ENCODE measurements around the gene DNAH2.

DNAH2 gene

GRCh38 chr17:7843536-7844291 lies 126.2 kb downstream of the DNAH2 start:
- 0 to 1% methylated on average over 52 to 60 of the region's 61 CpGs for WGBS, 2 experiments
- no peaks in the 10 kb centered on the region for H3K27me3 ChIP-seq (ENCODE audit: control insufficient read depth, insufficient read depth, low read length, poor library complexity, severe bottlenecking)
- H3K4me3 ChIP-seq (ENCODE audit: insufficient read depth, low read depth, low read length) = peak overlapping the region; percentile 77
- no peaks in the 10 kb centered on the region for H3K9me3 ChIP-seq (ENCODE audit: control insufficient read depth, low read length)
- peak overlapping the region; percentile 82 for H3K27ac ChIP-seq (ENCODE audit: insufficient read depth, low read depth, low read length, poor library complexity, severe bottlenecking)
- peaks cover 30% of the 10 kb centered on the region for H3K4me1 ChIP-seq (ENCODE audit: control insufficient read depth, insufficient read depth, low read length)
- peaks cover 29% of the 10 kb centered on the region for H3K36me3 ChIP-seq (ENCODE audit: control insufficient read depth, insufficient read depth, low read length)

GRCh38 chr17:7844292-7845154 lies 127.0 kb downstream of the DNAH2 start:
- peak overlapping the region; percentile 77 for H3K4me3 ChIP-seq (ENCODE audit: insufficient read depth, low read depth, low read length)
- WGBS, 2 experiments = 0 to 1% methylated on average over 71 of the region's 71 CpGs
- peaks cover 37% of the 10 kb centered on the region for H3K36me3 ChIP-seq (ENCODE audit: control insufficient read depth, insufficient read depth, low read length)
- H3K9me3 ChIP-seq (ENCODE audit: control insufficient read depth, low read length) = no peaks in the 10 kb centered on the region
- H3K27me3 ChIP-seq (ENCODE audit: control insufficient read depth, insufficient read depth, low read length, poor library complexity, severe bottlenecking) = no peaks in the 10 kb centered on the region
- H3K27ac ChIP-seq (ENCODE audit: insufficient read depth, low read depth, low read length, poor library complexity, severe bottlenecking) = peak overlapping the region; percentile 64
- H3K4me1 ChIP-seq (ENCODE audit: control insufficient read depth, insufficient read depth, low read length) = peaks cover 21% of the 10 kb centered on the region

GRCh38 chr17:7845359-7846062 lies 128.0 kb downstream of the DNAH2 start:
- 90 to 92% methylated on average over 15 of the region's 15 CpGs for WGBS, 2 experiments
- Histone ChIP-seq H3K4me3 (ENCODE audit: insufficient read depth, low read depth, low read length) (peak overlapping the region; percentile 77), H3K27ac (ENCODE audit: insufficient read depth, low read depth, low read length, poor library complexity, severe bottlenecking) (no peak overlapping the region), H3K9me3 (ENCODE audit: control insufficient read depth, low read length) (no peaks in the 10 kb centered on the region), H3K4me1 (ENCODE audit: control insufficient read depth, insufficient read depth, low read length) (peaks cover 12% of the 10 kb centered on the region), H3K36me3 (ENCODE audit: control insufficient read depth, insufficient read depth, low read length) (peaks cover 45% of the 10 kb centered on the region), H3K27me3 (ENCODE audit: control insufficient read depth, insufficient read depth, low read length, poor library complexity, severe bottlenecking) (no peaks in the 10 kb centered on the region)

- H3K27me3 ChIP-seq (ENCODE audit: control insufficient read depth, insufficient read depth, low read length, poor library complexity, severe bottlenecking) = no peaks in the 10 kb centered on the region
- no peaks in the 10 kb centered on the region for H3K9me3 ChIP-seq (ENCODE audit: control insufficient read depth, low read length)
- H3K27ac ChIP-seq (ENCODE audit: insufficient read depth, low read depth, low read length, poor library complexity, severe bottlenecking) = no peak overlapping the region
- 94 to 95% methylated on average over 22 of the region's 22 CpGs for WGBS, 2 experiments
- H3K4me1 ChIP-seq (ENCODE audit: control insufficient read depth, insufficient read depth, low read length) = peaks cover 5% of the 10 kb centered on the region
- no peak overlapping the region for H3K4me3 ChIP-seq (ENCODE audit: insufficient read depth, low read depth, low read length)
- peaks cover 41% of the 10 kb centered on the region for H3K36me3 ChIP-seq (ENCODE audit: control insufficient read depth, insufficient read depth, low read length)
These were observed 128.7 kb downstream of the DNAH2 start for GRCh38 chr17:7846063-7846735.

GRCh38 chr17:7846765-7847661 lies 129.5 kb downstream of the DNAH2 start:
- Histone ChIP-seq H3K36me3 (ENCODE audit: control insufficient read depth, insufficient read depth, low read length) (peaks cover 42% of the 10 kb centered on the region), H3K27ac (ENCODE audit: insufficient read depth, low read depth, low read length, poor library complexity, severe bottlenecking) (no peak overlapping the region)
- 93 to 94% methylated on average over 34 of the region's 34 CpGs for WGBS, 2 experiments

GRCh38 chr17:7848131-7848579 lies 130.6 kb downstream of the DNAH2 start:
- Histone ChIP-seq H3K36me3 (ENCODE audit: control insufficient read depth, insufficient read depth, low read length) (peaks cover 53% of the 10 kb centered on the region), H3K4me1 (ENCODE audit: control insufficient read depth, insufficient read depth, low read length) (peaks cover 13% of the 10 kb centered on the region), H3K4me3 (ENCODE audit: insufficient read depth, low read depth, low read length) (no peak overlapping the region), H3K27ac (ENCODE audit: insufficient read depth, low read depth, low read length, poor library complexity, severe bottlenecking) (no peak overlapping the region), H3K27me3 (ENCODE audit: control insufficient read depth, insufficient read depth, low read length, poor library complexity, severe bottlenecking) (no peaks in the 10 kb centered on the region), H3K9me3 (ENCODE audit: control insufficient read depth, low read length) (no peaks in the 10 kb centered on the region)
- 92 to 93% methylated on average over 20 of the region's 20 CpGs for WGBS, 2 experiments

More at GRCh38 chr17:7846765-7847661, 129.5 kb downstream of the DNAH2 start:
- no peaks in the 10 kb centered on the region for H3K27me3 ChIP-seq (ENCODE audit: control insufficient read depth, insufficient read depth, low read length, poor library complexity, severe bottlenecking)
- H3K4me3 ChIP-seq (ENCODE audit: insufficient read depth, low read depth, low read length) = no peak overlapping the region
- no peaks in the 10 kb centered on the region for H3K9me3 ChIP-seq (ENCODE audit: control insufficient read depth, low read length)
- peaks cover 11% of the 10 kb centered on the region for H3K4me1 ChIP-seq (ENCODE audit: control insufficient read depth, insufficient read depth, low read length)

- WGBS, 2 experiments = 97% methylated on average over 21 of the region's 21 CpGs
- H3K4me1 ChIP-seq (ENCODE audit: control insufficient read depth, insufficient read depth, low read length) = peaks cover 17% of the 10 kb centered on the region
- H3K36me3 ChIP-seq (ENCODE audit: control insufficient read depth, insufficient read depth, low read length) = peaks cover 54% of the 10 kb centered on the region
- H3K27me3 ChIP-seq (ENCODE audit: control insufficient read depth, insufficient read depth, low read length, poor library complexity, severe bottlenecking) = no peaks in the 10 kb centered on the region
- H3K27ac ChIP-seq (ENCODE audit: insufficient read depth, low read depth, low read length, poor library complexity, severe bottlenecking) = no peak overlapping the region
- H3K4me3 ChIP-seq (ENCODE audit: insufficient read depth, low read depth, low read length) = no peak overlapping the region
- H3K9me3 ChIP-seq (ENCODE audit: control insufficient read depth, low read length) = no peaks in the 10 kb centered on the region
These were observed 131.2 kb downstream of the DNAH2 start for GRCh38 chr17:7848739-7849129.

- 93 to 95% methylated on average over 35 of the region's 35 CpGs for whole genome bisulfite sequencing, 2 experiments
- no peak overlapping the region for H3K27ac ChIP-seq (ENCODE audit: insufficient read depth, low read depth, low read length, poor library complexity, severe bottlenecking)
- H3K4me3 ChIP-seq (ENCODE audit: insufficient read depth, low read depth, low read length) = no peak overlapping the region
- peaks cover 22% of the 10 kb centered on the region for H3K4me1 ChIP-seq (ENCODE audit: control insufficient read depth, insufficient read depth, low read length)
- H3K27me3 ChIP-seq (ENCODE audit: control insufficient read depth, insufficient read depth, low read length, poor library complexity, severe bottlenecking) = no peaks in the 10 kb centered on the region
- no peaks in the 10 kb centered on the region for H3K9me3 ChIP-seq (ENCODE audit: control insufficient read depth, low read length)
- peaks cover 54% of the 10 kb centered on the region for H3K36me3 ChIP-seq (ENCODE audit: control insufficient read depth, insufficient read depth, low read length)
These were observed 131.7 kb downstream of the DNAH2 start for GRCh38 chr17:7849130-7849750.

All from ectodermal cell (in vitro differentiated cells).